GM19468 (cell line): ENCODE results near the gene FAM185A.
A peak's percentile ranks its signal among the peaks of the same experiment; 100 is the strongest.
"Not testable (repeated sequence)": the region's sequence is repeated elsewhere in the genome, so short reads cannot be mapped to it uniquely, and the experiment has no call there.

Experiments used
- ATAC-seq: cut with Tn5 transposase; IDR thresholded peaks from one replicate; pipeline ENCODE4 v1.9.1; 2021; ENCODE audit warnings: mild to moderate bottlenecking, moderate library complexity, moderate number of reproducible peaks; ENCODE audit not compliant: unreplicated experiment; ENCODE audit errors: extremely low read depth

Gene FAM185A

GRCh38 chr7:102823390-102824119 lies 74.8 kb downstream of the FAM185A start:
- ATAC-seq = no peak

- no peak for ATAC-seq
Observed at GRCh38 chr7:102828286-102828685, 79.5 kb downstream of the FAM185A start.

- no peak for ATAC-seq
Observed at GRCh38 chr7:102829075-102829474, 80.3 kb downstream of the FAM185A start.

- no peak for ATAC-seq
Observed at GRCh38 chr7:102830197-102830596, 81.4 kb downstream of the FAM185A start.

GRCh38 chr7:102832674-102833073 lies 83.9 kb downstream of the FAM185A start:
- no peak for ATAC-seq

- ATAC-seq = no peak
Observed at GRCh38 chr7:102833343-102833742, 84.5 kb downstream of the FAM185A start.

GRCh38 chr7:102834466-102834865 lies 85.7 kb downstream of the FAM185A start:
- no peak for ATAC-seq

- no peak for ATAC-seq
Observed at GRCh38 chr7:102834999-102835398, 86.2 kb downstream of the FAM185A start.

- no peak for ATAC-seq
Observed at GRCh38 chr7:102836191-102836919, 87.6 kb downstream of the FAM185A start.

- no peak for ATAC-seq
Observed at GRCh38 chr7:102836977-102837376, 88.2 kb downstream of the FAM185A start.

GRCh38 chr7:102837802-102838201 lies 89.0 kb downstream of the FAM185A start:
- ATAC-seq = no peak

GRCh38 chr7:102838572-102839101 lies 89.8 kb downstream of the FAM185A start:
- ATAC-seq = not testable (repeated sequence)

- no peak for ATAC-seq
Observed at GRCh38 chr7:102840404-102840803, 91.6 kb downstream of the FAM185A start.

- ATAC-seq = no peak
Observed at GRCh38 chr7:102841290-102841689, 92.5 kb downstream of the FAM185A start.

- ATAC-seq = no peak
Observed at GRCh38 chr7:102842284-102842683, 93.5 kb downstream of the FAM185A start.

- peak; percentile 60 for ATAC-seq
Observed at GRCh38 chr7:102843850-102844249, 95.1 kb downstream of the FAM185A start.

- ATAC-seq = no peak
Observed at GRCh38 chr7:102845346-102845745, 96.5 kb downstream of the FAM185A start.

GRCh38 chr7:102849079-102849478 lies 100.3 kb downstream of the FAM185A start:
- ATAC-seq = no peak

GRCh38 chr7:102849538-102849937 lies 100.7 kb downstream of the FAM185A start:
- no peak for ATAC-seq

GRCh38 chr7:102856036-102856435 lies 107.2 kb downstream of the FAM185A start:
- no peak for ATAC-seq
